Suppressor macrophage treated with lipopolysaccharide for 4 hours (primary cell): ENCODE measurements around the gene MRPS11.
A peak's percentile ranks its signal among the peaks of the same experiment; 100 is the strongest.
"Not testable (repeated sequence)": the region's sequence is repeated elsewhere in the genome, so short reads cannot be mapped to it uniquely, and the experiment has no call there.

Source experiments
- DNase-seq: peaks from one replicate; pipeline ENCODE4 v3.0.0-alpha.2; 2020

Gene MRPS11

DNA sequence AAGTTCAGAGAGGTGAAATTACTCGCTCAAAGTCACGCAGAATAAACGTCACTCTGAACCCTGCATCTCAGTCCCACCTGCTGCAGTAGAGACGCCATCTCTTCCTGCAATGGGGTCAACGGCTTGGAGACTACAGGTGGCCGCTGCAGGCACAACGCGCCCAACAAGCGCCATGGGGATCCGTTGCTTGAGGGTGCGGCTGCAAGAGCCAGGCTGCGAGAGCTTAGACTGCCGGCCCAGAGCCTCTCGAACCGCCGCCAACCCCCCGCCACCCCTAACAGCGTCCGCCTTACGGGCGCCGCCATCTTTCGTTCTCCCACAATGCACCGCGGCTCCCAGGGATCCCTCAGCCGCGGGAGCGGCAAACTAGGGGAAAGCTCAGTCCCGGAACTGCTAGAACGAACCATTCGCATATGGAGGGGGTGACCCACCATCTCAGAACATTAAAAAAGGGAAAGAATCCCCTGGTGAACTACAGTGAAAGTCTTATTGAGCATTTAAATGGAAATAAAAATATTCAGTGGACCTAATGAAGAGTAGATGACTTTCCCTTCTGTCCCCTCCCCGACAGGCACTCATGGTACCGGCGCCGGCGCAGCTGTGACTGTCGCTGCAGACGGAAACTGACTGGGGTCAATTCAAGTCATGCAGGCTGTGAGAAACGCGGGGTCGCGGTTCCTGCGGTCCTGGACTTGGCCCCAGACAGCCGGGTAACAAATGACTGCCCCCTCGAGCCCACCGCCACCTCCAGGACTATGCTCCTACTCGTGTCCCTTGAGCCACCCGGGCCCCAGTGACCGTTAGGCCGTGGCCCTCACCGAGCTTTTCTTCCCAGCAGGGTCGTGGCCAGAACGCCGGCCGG is at the start of gene MRPS11, which contains the start of gene MRPL46:
MRPS11 (plus strand) TSS at position 636 of the 862 bp plus-strand sequence; CDS start at position 646, 10 bp downstream.
MRPL46 (minus strand) TSS at position 316 of the 862 bp plus-strand sequence; CDS start at position 305, 11 bp downstream.
- peak; percentile 93 for DNase-seq

DNA sequence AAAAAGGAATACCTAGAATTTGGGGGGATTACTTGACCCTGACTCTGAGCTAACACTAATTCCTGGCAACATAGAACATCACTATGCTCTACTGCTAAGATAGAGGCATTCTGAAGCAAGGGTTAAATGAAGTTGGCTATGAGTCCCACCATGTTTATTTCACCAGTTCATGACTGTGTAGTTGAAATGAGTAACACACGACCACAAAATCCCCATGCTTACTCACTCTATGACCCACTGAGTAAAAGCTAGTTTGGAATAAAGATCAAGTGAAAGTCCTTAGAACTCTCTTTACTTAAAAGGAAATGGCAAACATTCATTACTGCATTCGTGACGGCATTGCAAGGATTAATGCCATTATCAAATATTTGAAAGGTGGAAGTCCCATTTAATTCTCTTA is 47.7 kb upstream of the MRPS11 start:
- DNase-seq = peak; percentile 33

DNA sequence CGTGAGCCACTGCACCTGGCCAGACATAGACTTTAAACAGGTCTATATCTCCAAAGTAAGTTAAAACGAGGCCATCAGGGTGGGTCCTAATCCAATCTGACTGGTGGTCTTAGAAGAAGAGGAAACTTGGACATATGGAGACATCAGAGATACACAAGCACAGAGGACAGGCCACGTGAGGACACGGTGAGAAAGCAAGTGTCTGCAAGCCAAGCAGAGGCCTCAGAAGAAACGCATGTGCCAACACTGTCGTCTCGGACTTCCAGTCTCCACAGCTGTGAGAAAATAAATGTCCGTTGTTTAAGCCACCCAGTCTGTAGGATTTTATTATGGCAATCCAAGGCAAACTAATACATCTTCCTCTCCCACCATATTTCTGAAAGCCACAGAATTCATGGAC is 44.2 kb upstream of the MRPS11 start:
- DNase-seq = no peak

DNA sequence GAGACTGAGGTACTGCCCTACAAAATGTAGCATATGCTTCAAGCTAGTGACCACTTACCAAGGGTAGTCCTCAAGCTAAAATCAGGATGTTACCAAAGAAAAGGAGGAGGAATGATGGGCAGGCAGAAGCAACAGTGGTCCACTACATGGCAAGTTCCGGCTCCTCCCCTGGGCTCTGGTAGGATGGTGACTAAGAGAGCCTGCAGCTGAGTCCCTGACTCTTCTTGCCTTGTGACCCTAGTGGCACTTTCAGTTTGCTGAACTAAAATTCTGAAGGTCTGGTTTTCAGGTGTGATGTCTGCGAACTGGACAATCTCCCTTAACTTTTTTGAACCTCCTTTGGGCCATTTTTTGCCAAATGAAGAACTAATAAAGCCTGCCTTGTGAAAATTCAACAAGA is 41.2 kb upstream of the MRPS11 start:
- no peak for DNase-seq

DNA sequence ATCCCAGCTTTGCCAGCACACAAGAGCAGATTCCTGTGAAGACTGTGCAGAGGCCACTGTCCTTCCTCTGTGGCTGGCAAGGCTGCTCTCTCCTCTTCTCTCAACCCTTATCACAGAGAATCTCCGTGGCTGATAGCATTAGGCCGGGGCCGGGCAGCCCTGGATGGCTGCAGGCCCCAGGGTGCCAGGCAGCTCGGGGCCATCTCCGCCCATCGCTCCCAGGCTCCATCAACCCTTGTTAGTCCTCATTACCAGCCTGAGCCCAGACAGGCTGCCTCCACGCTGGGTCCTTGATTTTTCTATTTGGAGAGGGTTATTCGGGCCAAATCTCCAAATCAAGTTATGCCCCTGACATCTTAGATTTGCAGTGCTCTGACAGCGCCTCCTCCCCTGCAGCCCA is 39.5 kb upstream of the MRPS11 start:
- DNase-seq = no peak

DNA sequence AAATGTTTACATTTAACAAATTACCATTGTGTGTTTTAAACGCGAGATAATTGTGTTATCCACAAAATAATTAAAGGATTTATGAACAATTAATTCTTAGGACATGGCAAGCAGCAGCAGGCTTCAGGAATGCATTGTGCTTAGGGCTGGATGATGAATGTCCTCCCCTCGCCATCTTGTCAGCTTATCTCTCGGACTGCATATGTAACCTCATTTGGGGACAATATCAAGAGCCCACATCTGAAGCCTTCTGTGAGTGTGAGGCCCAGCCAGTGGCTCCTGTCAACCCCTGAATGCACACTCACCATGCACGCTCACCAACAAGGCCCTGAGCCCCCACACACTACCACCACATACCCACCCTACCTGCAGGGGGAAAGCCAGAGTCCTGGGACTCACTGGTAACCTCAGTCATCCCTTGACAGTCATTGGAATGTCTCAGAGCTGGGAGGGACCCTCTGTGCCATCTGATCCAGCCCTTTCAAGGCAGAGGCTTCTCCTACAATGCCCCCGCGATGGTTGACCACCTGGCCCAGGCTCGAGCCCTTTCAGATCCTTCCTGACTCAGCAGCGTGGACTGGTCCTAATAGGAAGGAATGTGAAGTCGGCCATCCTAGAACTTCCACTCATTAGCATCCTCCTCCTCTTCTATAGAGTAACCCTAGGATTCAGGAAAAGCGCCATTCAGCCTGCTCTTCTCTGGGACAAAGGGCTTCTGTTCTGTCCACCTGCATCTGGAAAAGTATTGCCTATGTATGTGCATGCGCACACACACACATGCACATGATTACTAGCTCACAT is 38.5 kb upstream of the MRPS11 start:
- DNase-seq = no peak

DNA sequence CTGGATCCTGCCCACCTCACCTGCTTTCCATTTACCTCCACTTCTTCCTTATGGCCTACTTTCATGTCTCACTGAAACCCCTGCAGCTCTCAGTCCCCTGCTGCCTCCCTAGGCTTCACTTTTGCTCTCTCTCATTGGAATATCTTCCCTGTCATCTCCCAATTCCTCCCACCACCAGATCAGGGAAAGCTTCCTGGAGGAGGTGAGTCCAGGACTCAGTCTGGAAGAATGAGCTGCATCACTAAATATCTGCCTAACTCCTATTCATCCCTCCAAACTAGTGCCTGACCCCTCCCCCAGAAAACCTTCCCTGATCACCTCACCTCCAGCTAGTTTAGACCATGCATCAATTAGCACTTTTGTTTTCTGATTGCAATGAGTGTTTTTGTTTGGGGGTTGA is 37.5 kb upstream of the MRPS11 start:
- DNase-seq = no peak

DNA sequence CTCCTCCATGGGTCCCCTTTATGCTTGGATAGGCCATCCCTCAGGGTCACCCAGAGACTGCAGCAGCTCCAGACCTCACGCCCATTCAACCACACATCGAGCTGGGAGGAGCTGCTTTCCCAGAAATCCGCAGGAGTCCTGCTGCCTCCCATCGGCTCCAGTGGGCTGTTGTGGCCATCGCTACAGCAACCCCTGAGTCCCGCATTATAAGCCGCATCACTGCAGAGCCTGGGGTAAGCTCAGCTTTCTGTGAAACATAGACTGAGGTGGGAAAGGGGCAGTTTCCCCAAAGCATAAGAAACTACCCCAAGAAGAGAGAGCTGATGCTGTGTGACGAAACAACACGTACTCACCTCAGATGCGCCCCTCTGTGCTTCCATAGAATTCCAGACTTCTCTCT is 36.1 kb upstream of the MRPS11 start:
- no peak for DNase-seq

DNA sequence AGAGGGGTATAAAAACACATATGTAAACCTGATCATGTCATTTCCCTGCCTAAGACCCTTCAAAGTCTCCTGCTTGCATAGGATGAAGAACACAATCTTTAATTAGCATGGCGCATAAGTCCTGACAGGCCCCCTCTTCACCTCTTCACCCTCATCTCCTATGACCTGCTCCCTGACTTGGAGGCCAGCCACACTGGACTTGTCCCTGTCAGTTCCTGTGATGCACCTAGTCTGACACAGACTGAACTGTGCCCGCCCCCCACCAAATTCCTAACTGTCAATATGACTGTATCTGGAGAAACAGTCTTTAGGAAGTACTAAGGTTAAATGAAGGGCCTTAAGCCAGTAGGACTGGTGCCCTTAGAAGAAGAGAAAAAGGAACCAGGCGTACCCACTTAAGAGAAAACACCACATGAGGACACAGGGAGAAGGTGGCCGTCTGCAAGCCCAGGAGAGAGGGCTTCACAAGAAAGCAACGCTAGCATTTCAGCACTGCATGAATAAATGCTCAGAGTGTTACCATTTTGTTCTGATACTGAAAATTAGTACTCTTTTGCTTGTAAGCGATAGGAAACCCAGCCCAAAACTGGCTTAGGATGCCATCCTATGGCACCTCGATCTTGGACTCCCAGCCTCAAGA is 34.3 kb upstream of the MRPS11 start:
- no peak for DNase-seq

DNA sequence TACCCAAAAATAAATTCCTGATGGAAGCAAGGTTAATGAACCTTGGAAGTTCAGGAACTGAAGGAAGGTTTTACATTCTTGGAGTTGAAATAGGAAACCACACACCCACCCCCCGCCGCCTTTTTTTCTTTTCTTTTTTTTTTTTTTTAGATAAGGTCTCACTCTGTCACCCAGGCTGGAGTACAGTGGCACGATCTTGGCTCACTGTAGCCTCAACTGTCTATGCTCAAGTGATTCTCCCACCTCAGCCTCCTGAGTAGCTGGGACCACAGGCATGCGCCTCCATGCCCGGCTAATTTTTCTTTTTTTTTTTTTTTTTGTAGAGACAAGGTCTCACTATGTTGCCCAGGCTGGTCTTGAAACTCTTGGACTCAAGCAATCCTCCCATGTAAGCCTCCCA is 33.4 kb upstream of the MRPS11 start:
- not testable (repeated sequence) for DNase-seq

DNA sequence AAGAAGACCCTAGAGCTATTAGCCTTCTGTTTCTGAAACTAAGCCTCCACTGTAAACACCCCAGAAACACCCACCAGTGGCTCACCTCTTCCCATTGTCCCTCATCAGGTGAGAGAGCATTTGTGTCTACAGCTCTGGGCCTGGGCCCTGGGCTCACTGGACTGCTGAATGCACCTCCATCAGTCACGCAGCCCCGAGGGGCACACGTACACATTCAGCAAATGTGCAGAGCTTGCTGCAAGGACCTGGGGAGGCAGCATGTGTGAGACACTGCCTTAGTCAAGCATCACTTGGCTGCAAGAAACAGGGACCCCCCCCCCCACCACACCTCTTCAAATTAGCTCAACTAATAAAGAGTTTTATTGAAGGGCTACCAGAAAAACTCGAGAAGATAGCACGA is 29.3 kb upstream of the MRPS11 start:
- no peak for DNase-seq

DNA sequence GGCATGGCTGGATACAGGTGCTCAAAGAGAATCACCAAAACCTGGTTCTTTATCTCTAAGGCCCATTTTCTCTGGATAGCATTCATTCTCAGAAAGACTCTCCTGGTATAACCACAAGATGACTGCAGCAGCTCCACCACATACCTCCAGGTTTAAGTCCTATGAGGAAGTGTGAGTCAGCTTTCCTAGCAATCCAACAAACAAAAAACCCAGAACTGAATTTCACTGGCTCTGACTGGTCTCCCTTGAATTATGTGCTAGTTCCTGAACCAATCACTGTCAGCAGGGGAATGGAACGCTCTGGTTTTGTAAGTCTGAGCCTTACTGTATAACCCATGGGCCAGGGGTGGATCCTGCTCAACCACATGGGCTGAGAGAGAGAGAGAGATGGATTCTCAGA is 27.5 kb upstream of the MRPS11 start:
- DNase-seq = peak; percentile 46

DNA sequence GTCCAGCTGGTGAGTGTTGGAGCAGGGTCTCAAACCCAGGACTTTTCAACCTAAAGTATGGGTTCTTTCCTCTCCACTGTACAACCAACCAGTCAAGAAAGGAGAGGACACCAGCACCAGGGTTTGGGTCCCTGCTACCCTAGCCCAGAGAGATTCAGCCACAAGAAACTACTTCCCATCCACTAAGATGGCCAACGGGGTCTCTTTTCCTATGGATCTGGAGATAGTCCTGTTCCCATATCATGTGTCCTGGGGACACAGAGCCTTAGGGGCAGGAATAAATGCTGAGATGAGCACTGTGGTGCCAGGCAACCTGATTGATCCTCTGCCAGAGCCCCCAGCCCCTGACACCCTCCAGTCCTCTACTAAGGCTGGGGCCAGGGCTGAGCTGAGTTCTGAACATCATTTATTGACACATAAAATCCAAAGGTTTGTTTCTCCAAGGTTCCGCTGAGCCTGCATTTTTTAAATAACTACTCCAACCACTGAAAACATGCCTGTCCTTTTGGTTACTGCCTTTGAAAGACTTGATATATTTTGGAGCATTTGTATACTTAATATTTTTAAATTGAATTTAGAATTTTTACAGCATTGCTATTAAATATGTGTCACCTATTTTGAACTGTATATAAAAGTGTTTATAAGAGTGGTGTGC is 26.3 kb upstream of the MRPS11 start:
- DNase-seq = no peak

DNA sequence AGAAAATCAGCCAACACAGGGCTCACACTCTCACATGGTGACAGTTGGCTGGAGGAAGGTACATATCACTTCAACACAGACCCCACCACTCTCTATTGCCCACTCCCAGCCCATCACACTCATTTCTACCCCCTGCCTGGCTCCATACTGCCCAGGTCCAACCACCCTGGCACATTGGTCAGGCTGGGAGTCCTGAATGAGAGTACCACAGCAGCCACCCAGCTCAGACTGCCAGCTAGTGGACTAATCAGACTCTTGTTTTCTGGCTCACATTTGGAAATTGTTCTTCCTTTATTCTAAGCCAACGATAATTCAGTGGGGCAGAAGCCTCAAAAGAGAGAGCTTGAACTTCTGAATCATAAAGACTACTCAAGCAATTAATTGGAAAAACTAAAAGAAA is 20.3 kb upstream of the MRPS11 start:
- DNase-seq = no peak

DNA sequence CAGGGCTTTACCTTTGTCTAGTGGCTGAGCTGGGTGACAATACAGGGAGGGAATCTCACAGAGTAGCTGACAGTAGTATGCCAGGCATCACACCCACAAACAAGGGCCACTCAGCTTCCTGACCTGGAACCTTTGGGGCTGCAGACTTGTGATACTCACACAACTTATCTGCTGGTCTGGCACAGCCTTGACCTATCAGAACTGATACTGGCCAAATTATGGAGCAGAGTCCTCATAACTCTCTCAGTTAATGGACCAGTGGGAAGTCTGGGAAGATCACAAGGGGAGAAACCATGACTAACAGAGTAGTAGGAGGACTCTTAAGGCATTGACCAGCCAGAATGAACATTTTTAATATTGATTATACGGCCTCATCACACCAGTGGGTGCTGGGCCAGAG is 19.8 kb upstream of the MRPS11 start:
- DNase-seq = no peak

DNA sequence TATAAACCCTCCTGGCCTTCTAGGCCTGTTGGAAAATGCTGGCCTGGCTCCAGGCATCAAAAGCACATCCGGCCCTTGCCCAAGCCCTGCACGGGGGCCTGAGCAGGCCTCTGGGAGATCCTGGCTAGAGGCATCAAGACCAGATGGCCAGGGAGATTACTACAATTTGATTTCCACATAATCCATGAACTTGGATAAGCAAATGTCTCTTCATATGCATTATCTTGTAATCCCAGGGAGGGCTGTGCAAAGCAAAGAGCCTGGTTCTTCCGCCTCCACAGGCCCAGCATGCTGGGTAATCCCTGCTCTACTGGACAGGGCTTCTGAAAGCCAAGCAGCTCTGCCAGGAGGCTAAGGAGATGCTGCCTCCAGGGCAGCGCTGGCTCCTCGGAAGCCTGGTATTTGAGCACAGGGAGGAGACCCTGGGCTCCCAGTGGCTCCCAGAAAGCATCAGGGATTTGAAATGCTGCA is 18.5 kb upstream of the MRPS11 start:
- no peak for DNase-seq

DNA sequence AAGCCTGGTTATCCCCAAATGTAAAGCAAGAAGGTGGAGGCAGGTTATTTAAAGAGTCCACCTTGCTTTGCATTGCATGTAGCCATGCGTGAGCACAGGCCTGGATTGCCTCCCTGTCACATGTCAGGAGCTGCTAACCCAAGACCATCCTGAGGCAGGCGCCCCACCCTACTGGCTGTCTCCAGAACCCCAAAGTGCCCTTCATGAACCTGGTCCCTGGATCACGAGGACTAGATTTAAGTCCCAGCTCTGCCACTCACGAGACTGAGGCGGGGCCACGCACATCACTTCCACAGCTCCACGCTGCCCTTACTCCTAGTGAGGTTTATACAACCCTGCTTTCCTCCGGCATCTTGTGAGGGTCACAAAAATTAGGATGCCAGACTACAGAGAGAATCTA is 17.9 kb upstream of the MRPS11 start:
- DNase-seq = no peak

DNA sequence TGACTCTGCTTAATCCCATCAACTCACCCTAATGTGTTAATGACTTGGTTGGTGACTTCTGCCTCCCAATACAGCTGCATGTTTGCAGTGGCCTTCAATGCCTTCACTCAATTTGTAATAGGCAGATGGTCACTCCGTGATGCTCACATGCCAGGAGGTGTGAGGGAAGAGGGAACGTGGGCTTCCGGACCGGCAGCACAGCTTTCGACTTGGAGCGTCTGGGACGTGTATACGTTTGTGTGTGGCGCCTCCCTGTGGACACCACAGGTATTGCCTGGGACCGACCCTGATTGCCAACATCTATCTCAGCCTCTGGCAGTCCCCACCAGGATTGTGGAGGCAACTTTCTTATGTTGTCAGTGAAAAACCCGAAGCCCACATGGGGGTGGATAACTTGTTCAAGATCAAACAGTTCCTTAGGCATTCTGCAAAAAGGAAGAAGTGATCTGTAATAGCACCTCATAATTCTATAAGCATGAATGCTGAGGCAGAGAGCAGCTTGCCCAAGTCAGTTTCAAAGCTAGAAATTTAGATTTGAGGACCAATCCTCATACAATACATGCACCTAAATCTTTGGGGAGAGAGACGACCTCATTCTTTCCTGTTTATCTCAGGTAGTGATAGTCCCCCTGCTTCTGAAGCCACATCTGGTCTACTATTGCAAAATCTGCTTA is 17.2 kb upstream of the MRPS11 start:
- peak; percentile 80 for DNase-seq

DNA sequence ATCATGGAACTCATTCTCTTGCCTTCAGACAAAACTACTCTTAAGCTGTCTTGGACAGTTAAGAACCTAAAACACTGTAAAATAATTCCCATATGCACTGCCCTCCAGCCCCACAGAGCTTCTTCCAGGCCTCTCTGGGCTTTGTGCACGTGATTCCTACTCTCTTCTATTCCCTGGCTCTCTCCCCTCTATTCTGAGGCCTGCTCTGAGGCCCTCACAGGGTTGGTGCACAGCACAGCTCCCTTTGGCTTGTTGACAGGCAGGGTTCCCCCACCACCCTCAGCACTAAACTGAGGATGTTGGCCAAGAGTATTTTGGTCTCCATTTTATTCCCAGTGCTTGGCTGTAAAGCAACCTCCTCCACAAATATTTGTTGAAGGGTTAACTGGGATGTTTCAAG is 13.9 kb upstream of the MRPS11 start:
- DNase-seq = no peak

DNA sequence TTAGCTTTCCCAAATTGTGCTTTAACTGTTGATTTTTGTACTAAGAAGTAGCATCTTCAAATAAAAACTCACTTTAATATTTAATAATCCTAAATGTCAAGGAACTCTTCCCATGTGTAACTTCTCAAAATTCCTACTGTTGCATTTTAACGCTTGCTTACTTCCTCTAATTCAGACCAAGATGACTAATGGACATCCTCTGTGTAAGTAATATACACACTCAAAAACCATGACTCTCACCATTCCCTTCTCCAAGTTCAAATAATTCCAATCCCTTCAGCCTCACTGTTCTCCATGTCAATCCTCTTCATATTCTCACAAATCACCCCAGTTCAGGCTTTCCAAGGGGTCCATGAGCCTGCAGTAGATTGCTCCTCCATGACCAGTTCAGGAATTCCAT is 13.3 kb upstream of the MRPS11 start:
- DNase-seq = peak; percentile 68

DNA sequence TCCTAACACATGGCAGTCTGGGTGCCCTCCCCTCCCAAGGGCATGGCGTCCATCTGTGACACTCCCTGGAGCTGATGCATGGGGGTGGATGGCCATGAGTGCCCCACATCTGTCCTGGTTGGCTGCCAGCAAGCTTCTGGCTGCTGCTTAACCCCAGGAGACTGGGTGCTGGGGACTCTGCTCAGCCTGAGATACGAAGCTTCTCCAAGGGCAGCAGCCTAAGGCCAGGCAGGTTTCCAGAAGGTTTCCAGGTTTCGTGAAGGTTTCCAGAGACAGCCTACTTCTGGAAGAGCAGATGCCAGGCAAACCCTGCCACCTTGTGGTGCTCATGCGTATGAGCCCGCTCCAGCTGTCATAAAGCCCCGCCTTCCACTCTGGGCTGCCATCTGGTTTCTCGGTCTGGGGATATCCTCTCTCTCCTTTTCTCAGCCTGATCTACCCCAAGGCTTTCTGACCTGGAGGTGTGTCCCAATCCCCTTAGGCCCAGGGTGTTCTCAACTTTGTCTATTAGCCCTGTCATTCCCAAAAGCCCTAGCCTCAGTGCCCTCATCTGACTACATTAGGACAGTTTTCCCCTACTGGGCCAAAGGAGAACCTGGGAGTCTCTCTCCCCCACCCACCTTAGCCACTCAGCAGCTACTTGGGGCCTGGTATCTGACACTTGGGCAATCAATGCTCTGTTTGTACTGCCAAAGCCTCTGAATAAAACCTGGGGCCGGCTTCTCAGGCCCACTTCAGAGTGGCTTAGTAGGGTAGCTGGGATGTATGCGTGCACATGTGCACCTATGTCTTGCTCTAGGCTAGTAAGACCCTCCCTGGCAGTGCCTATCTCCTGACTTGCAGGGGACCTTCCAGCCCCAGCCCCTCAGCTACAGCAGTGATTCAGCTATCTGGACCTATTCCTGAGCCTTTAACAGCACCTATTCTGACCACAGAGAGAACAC is 12.4 kb upstream of the MRPS11 start:
- peak; percentile 66 for DNase-seq
